Measurements from ENCODE around the gene TUBA4A. TPM values are rescaled to one million over a fixed set of nuclear protein-coding genes. Genes with fewer than 3 reads are reported as not detected.

TUBA4A gene
- total RNA-seq, 1 donor from 2014 or later = 14.0 TPM

DNA sequence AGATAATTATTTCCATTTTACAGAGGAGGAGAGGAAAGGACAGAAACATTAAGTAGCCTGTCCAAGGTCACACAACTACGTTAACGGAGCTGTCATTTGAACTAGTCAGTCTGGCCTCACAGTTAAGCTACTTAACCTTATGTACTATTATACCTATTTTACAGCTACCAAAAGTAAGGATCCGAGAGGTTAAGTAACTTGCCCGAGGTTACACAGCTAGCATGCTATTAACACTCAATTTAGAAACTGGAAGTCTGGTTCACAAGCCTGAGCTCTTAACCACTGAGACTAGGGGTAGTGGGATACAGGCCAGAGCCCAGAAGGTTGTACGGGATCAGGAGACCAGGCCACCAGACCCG is 8.9 kb downstream of the TUBA4A start:
- no peak for DNase-seq (ENCODE audit: low read depth, low spot score)

GRCh38 chr2:219243291-219243761 is 10.4 kb downstream of the TUBA4A start:
- DNase-seq (ENCODE audit: low read depth, low spot score) = no peak

- DNase-seq (ENCODE audit: low read depth, low spot score) = no peak
These were observed 19.4 kb downstream of the TUBA4A start for GRCh38 chr2:219234331-219234730.

GRCh38 chr2:219230059-219230540 is 23.6 kb downstream of the TUBA4A start:
- DNase-seq (ENCODE audit: low read depth, low spot score) = no peak

- DNase-seq (ENCODE audit: low read depth, low spot score) = peak; percentile 96
These were observed 24.2 kb downstream of the TUBA4A start, which contains the start of the genes ANKZF1 and ATG9A for GRCh38 chr2:219229305-219230058. Gene ANKZF1 (plus strand): TSS chr2:219229806. CDS start chr2:219230258, 452 bp downstream. Gene ATG9A (minus strand): TSS chr2:219229636. CDS start chr2:219228024, 1,612 bp downstream.

- DNase-seq (ENCODE audit: low read depth, low spot score) = no peak
These were observed 24.8 kb downstream of the TUBA4A start for GRCh38 chr2:219228911-219229304.

- no peak for DNase-seq (ENCODE audit: low read depth, low spot score)
These were observed 25.4 kb downstream of the TUBA4A start for GRCh38 chr2:219228041-219228910.

DNA sequence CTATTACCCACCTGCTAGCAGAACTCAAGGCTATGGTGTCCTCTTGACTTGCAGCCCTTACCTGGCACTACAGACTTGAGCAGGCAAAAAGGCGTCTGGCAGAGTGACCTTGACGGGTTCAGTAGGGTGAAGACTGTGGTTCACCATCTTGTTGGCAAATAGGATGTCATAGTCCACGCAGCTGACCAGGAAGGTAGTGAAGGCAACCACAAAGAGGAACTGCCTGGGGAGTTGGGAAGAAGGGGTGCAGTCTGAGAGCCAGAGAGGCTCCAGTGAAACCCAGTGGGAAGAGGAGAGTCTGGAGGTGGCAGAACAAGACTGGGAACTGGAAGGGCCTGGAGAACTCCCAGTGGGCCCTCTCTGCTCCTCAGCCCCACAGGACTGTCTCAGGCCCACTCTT is 28.4 kb downstream of the TUBA4A start:
- no peak for DNase-seq (ENCODE audit: low read depth, low spot score)

DNA sequence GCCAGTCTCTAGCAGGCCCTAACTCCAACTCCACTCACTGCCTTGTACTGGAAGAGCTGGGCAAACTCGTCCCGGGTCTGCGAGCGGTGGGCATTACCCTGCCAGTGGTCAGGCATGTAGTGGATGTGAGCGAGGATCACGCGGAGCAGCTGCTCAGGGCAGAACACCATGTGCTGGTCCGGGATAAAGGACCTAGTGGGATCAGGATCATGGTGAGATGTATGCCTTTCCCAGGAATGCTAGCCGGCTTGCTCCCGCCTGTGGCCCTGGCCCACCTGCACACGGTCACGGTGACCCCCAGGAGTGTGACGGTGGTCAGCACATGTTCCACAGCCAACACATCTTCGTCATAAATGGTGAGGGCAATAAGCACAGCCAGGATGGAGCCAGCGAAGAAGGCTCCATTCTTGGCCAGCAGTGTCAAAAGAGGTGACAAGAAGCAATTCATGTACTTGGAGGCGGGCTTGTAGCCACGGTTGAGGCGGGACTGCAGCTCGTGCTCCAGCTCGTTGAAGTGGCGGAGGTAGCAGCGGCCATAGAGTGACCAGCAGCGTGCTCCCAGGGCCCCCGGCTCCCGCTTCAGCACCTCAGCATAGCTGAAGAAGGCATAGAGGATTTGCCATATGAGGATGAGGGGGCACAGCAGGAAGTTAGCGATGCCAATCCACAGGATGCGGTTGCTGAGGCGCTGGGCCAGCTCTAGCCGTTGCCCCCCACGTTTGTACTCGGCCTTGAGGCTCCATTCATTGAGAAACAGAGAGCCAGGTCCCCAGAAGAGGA is 29.7 kb downstream of the TUBA4A start:
- no peak for DNase-seq (ENCODE audit: low read depth, low spot score)

DNA sequence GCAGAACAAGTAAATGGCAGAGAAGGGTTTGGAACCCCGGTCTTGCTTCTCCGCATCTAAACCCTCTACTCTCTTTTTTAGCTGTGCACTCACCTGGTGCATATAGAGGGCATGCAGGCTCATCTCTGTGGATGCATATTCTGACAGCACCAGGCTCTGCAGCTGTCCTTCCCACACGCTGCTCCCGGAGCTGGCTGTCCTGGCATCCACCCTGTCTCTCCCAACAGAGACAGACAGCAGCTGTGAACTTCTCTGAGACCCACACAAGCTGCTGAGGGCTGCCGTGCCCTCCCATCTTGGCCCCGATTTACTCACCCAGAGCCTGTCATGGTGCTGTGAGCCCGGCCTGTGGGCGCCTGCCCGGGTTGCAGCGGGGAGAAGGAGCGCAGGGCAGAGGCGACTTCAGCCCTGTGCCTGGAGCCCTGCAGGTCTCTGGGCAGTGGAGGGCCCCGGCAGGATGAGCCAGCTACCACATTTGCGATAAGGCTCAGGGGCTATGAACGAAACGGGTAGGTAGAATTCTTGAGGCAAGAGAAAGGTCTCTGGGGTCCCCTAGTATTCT is 31.7 kb downstream of the TUBA4A start:
- DNase-seq (ENCODE audit: low read depth, low spot score) = no peak

DNA sequence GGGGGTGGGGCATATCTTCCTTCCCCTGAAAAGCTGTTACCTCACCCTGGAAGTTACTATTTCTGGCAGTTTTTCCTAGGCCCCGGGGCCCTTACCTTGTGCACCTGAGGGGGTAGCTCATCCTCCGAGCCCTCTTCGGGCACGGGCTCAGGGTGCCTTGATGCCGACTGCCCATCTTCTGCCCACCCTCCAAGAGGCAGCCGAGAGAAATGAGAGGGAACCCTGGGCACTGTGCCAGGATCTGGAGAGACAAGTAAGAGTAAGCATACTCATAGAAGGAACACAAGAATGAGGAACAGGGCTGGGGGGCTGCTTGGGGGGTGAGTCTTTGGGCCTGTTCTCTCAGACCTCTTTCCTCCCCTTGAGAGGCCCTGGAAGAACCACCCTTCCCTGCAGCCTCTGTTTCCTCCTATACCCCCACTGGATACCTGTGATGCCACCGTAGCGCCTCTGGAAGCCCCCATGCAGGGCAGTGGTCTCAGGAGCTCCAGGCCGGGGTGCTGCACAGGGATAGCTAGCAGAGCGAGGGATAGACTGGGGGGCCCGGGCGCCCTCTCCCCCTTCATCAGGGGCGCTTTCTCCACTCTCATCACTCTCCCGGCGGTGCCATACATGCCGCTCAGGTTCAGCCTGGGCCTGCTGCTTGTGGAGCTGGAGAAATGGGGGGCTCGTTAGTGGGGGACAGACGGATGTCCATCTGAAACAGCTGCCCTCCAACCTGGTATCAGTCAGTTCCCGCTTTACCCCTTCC is 32.9 kb downstream of the TUBA4A start:
- no peak for DNase-seq (ENCODE audit: low read depth, low spot score)

GRCh38 chr2:219219784-219220532 is 33.8 kb downstream of the TUBA4A start:
- DNase-seq (ENCODE audit: low read depth, low spot score) = no peak

GRCh38 chr2:219218732-219219701 is 34.7 kb downstream of the TUBA4A start, which contains the start of gene ABCB6:
Gene ABCB6 (minus strand): TSS chr2:219218958. CDS start chr2:219218673, 285 bp downstream.
- peak; percentile 67 for DNase-seq (ENCODE audit: low read depth, low spot score)

- DNase-seq (ENCODE audit: low read depth, low spot score) = no peak
These were observed 35.4 kb downstream of the TUBA4A start for GRCh38 chr2:219218217-219218731.

DNA sequence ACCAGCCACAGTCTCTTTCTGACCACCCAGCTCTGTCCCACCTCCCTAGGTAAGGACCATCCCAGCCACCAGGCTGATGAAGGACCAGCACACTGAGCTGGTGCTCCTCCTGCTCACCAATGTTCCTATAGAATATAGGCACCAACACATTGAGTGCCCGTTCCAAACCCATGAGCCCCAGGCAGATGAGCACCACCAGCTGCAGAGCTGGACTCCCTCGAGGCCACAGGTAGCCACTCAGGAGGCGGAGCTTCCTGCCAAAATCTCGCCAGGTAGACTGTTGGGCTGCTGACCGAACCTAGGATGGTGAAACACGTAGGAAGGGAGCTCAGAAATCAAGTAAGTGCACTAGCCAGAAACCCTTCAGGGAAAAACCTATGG is 37.2 kb downstream of the TUBA4A start:
- DNase-seq (ENCODE audit: low read depth, low spot score) = no peak

DNA sequence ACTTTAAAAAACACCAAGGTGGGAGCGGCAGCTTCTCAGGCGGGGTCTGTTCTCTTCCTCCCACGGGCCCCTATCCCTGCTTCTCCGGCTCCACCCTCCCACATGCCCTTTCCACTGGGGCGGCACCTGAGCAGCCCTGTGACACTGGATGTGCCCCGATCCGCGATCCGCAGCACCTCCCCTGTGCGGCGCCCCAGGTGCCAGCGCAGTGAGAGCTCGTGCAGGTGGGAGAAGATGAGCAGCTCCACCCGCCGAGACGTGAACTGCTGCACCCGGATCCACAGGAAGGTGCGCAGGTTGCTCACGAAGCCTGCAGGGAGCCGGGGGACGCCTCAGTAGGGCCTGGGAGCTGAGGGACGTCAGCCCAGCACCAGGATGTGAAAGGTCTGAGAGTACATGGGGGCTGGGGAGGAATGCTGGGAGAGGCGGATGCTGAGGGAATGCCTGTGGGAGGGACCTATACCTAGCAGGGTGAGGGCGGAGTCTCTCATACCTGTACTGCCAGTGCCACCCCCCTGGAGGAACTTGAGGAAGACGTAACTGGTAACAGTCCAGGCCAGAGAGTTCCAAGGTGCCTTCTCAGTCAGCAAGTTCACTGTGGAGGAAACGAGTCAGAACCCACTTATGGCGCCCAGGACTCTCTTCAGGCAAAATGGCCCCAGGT is 37.7 kb downstream of the TUBA4A start:
- no peak for DNase-seq (ENCODE audit: low read depth, low spot score)

DNA sequence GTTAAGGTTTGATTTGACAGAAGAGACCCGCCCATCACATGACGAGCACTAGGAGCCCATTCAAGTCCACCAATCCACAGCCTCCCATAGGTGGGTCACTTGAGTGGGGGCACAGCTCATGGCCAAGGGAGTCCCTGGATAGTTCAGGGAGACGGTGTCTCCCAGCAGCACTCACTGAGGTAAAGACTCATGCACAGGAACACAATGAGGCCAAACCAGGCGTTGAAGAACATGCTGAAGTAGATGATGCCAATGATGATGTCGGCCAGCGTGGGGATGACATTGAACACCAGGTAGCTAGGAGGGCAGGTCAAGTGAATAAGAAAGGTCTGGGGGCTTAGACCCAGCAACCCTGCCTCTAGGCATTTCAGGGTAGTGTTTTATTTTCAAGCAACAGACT is 38.9 kb downstream of the TUBA4A start:
- no peak for DNase-seq (ENCODE audit: low read depth, low spot score)

GRCh38 chr2:219214141-219214540 is 39.6 kb downstream of the TUBA4A start:
- DNase-seq (ENCODE audit: low read depth, low spot score) = no peak
